ENCODE measurements around the gene SLC1A3. TPM values are rescaled to one million over a fixed set of nuclear protein-coding genes. Genes with fewer than 3 reads are reported as not detected.

Gene SLC1A3
- total RNA-seq, 1 experiment from 2014 or later: 18.6 TPM

GRCh38 chr5:36664766-36665165 lies 58.4 kb downstream of the SLC1A3 start:
- Histone ChIP-seq H2BK15ac (ENCODE audit: low read depth, low read length) (no peak overlapping the region), H3K79me2 (ENCODE audit: insufficient read depth, low read length) (no peaks in the 10 kb centered on the region), H3K23me2 (ENCODE audit: insufficient read length, low read depth, low read length, poor library complexity, severe bottlenecking) (no peaks in the 10 kb centered on the region), H3K27ac (ENCODE audit: insufficient read length, low read depth, low read length) (no peak overlapping the region), H3K9me3 (ENCODE audit: control insufficient read depth, low read depth, low read length) (no peaks in the 10 kb centered on the region), H3K14ac (ENCODE audit: insufficient read depth, low read length) (no peak overlapping the region), H2BK12ac (ENCODE audit: insufficient read length, low read depth, low read length) (no peak overlapping the region), H2BK5ac (ENCODE audit: insufficient read length, low read length) (no peak overlapping the region), H3K4ac (ENCODE audit: low read depth, low read length) (no peak overlapping the region), H4K8ac (replicated peaks; ENCODE audit: insufficient read length, low read depth, low read length) (no peak overlapping the region), H3K4me1 (ENCODE audit: insufficient read depth, low read length) (no peaks in the 10 kb centered on the region; the same call in 1 of the 2 replicates), H3K9ac (ENCODE audit: extremely low read depth, insufficient read length, low read length) (no peak overlapping the region), H4K20me1 (ENCODE audit: control insufficient read depth, insufficient read depth, insufficient read length) (no peaks in the 10 kb centered on the region), H3K4me2 (ENCODE audit: insufficient read depth, insufficient read length, low read length) (no peak overlapping the region), H3K18ac (ENCODE audit: insufficient read length, low read depth, low read length) (no peak overlapping the region), H4K5ac (ENCODE audit: insufficient read length, low read depth, low read length) (no peak overlapping the region), H2AK5ac (ENCODE audit: insufficient read length, low read length) (no peak overlapping the region), H4K91ac (ENCODE audit: insufficient read length, low read depth, low read length) (no peak overlapping the region), H3T11ph (ENCODE audit: low read length) (no peak overlapping the region), H2BK120ac (ENCODE audit: low read depth, low read length, poor library complexity, severe bottlenecking) (no peak overlapping the region), H3K23ac (ENCODE audit: insufficient read length, low read depth, low read length) (no peak overlapping the region), H2AFZ (ENCODE audit: low read length) (no peak overlapping the region), H3K56ac (ENCODE audit: insufficient read length, low read depth, low read length) (no peak overlapping the region), H3K27me3 (ENCODE audit: insufficient read depth, low read length) (no peaks in the 10 kb centered on the region), H2BK20ac (ENCODE audit: low read depth, low read length, poor library complexity, severe bottlenecking) (no peak overlapping the region), H3K79me1 (ENCODE audit: insufficient read depth, low read depth, low read length, poor library complexity, severe bottlenecking) (no peaks in the 10 kb centered on the region)
- Mint-ChIP-seq H3K4me1 (peaks cover 13 to 17% of the 10 kb centered on the region in 2 experiments; a peak in 2 of 4 replicates), H3K4me3 (no peak overlapping the region), H3K27me3 (ENCODE audit: low read depth) (no peaks in the 10 kb centered on the region), H3K27ac (no peak overlapping the region; a peak in 1 of 7 replicates), H3K9me3 (no peaks in the 10 kb centered on the region), H3K36me3 (ENCODE audit: insufficient read depth in 1 of 3, low read depth in 3 of 3) (peaks cover 0 to 2% (median 0%) of the 10 kb centered on the region in 3 experiments; a peak in 1 of 7 replicates)
- DNase-seq: peak; percentile 58
- WGBS (ENCODE audit: extremely low coverage, insufficient read length, low lambda C conversion rate): no CpG with 5 or more reads among the region's 3 CpGs
- TF ChIP-seq, protein P1, sequence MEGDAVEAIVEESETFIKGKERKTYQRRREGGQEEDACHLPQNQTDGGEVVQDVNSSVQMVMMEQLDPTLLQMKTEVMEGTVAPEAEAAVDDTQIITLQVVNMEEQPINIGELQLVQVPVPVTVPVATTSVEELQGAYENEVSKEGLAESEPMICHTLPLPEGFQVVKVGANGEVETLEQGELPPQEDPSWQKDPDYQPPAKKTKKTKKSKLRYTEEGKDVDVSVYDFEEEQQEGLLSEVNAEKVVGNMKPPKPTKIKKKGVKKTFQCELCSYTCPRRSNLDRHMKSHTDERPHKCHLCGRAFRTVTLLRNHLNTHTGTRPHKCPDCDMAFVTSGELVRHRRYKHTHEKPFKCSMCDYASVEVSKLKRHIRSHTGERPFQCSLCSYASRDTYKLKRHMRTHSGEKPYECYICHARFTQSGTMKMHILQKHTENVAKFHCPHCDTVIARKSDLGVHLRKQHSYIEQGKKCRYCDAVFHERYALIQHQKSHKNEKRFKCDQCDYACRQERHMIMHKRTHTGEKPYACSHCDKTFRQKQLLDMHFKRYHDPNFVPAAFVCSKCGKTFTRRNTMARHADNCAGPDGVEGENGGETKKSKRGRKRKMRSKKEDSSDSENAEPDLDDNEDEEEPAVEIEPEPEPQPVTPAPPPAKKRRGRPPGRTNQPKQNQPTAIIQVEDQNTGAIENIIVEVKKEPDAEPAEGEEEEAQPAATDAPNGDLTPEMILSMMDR (conservative IDR thresholded peaks at IDR 0.05): no peak

Measured in H9 (cell line).